Fibroblast of lung (primary cell): Measurements from ENCODE around the gene ZNF532.

Experiments
- CTCF ChIP-seq, 2 donors: IDR thresholded peaks in 1 of 2; conservative IDR thresholded peaks in 1 of 2; 1 replicate in 1 of 2; 2 replicates in 1 of 2; pipeline ENCODE4 v1.5.1; 2011 to 2012; ENCODE audit warnings: low read length in 2 of 2, control low read depth in 1 of 2, inconsistent platforms in 1 of 2, low read depth in 1 of 2, mild to moderate bottlenecking in 1 of 2
- EZH2 ChIP-seq: IDR thresholded peaks from 2 replicates; pipeline ENCODE4 v1.5.1; 2012; ENCODE audit warnings: low read length, control low read depth, mild to moderate bottlenecking; ENCODE audit errors: missing control alignments

DNA sequence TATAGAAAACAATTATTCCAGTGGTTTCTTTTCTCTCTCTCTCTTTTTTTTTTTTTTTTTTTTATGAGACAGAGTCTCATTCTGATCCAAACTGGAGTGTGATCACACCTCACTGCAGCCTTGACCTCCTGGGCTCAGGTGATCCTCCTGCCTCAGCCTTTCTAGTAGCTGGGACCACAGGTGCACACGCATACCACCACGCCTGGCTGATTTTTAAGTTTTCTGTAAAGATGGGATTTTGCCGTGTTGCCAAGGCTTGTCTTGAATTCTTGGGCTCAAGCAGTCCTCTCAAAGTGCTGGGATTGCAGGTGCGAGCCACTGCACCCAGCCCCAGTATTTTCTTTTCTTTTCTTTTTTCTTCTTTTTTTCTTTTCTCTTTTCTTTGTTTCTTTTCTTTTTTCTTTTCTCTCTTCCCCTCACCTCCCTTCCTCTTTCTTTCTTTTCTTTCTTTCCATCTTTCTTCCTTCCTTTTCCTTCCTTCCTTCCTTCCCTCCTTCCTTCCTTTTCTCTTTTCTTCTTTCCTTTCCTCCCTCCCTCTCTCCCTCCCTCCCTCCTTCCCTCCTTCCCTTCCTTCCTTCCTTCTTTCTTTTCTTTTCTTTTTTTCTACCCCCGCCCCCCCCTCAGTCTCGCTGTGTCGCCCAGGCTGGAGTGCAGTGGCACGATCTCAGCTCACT lies 76.9 kb downstream of the ZNF532 start:
- no peak for TF ChIP-seq CTCF (conservative IDR thresholded peaks at IDR 0.05 in 1 of 2, IDR thresholded peaks at IDR 0.05 in 1 of 2; ENCODE audit: low read depth in 1 of 2, low read length in 2 of 2)
- no peak for TF ChIP-seq EZH2
